ENCODE data around the gene TMEM266.
A peak's percentile ranks its signal among the peaks of the same experiment; 100 is the strongest.

TMEM266 gene

DNA sequence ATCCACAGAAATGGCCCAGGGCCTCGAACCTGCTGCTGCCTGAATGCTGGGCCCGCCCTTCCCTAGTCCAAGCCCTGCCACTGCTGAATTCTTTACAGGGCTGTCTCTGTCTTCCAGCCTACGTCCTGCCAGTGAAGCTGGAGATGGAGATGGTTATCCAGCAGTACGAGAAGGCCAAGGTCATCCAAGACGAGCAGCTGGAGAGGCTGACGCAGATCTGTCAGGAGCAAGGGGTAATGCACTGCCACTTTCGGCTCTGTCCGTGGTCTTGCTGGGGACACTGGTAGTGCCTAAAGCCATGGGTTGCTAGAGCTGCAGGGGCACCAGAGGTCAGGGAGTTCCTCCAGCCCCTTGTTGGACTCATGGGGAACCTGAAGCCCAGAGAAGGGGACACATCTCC, 115.7 kb downstream of the TMEM266 start:
- in situ Hi-C loops (cut with MboI; ENCODE audit: low pct_unique_long_range_greater_than_20kb, low sequenced_read_pairs): loop anchor here (25.0 kb wide), 1 partner anchor 662 kb away; no protein-coding TSS in a partner anchor
- no peak for DNase-seq

DNA sequence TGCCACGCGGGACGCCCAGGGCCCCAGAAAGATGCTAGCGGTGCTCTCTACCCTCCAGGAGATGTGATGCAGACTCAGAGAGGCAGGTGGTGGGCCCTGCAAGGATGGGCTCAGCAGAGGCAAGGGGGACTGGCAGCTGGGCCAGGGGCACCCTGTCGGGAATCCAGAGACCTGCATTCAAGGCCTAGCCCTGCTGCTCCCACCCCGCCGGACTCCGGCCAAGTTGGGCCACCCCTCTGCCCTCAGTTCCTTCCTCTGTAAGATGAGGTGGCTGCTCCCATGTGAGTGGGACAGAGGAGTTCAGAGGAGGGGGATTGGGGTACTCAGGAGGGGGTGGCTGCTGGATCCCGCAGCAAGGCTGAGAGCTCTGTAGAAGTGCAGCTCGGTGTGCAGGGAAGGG, 116.3 kb downstream of the TMEM266 start:
- in situ Hi-C loops (cut with MboI; ENCODE audit: low pct_unique_long_range_greater_than_20kb, low sequenced_read_pairs): loop anchor here (25.0 kb wide), 1 partner anchor 661 kb away; no protein-coding TSS in a partner anchor
- no peak for DNase-seq

GRCh38 chr15:76176487-76177085, 116.8 kb downstream of the TMEM266 start:
- DNase-seq: no peak
- in situ Hi-C loops (cut with MboI; ENCODE audit: low pct_unique_long_range_greater_than_20kb, low sequenced_read_pairs): loop anchor here (25.0 kb wide), 1 partner anchor 661 kb away; no protein-coding TSS in a partner anchor

DNA sequence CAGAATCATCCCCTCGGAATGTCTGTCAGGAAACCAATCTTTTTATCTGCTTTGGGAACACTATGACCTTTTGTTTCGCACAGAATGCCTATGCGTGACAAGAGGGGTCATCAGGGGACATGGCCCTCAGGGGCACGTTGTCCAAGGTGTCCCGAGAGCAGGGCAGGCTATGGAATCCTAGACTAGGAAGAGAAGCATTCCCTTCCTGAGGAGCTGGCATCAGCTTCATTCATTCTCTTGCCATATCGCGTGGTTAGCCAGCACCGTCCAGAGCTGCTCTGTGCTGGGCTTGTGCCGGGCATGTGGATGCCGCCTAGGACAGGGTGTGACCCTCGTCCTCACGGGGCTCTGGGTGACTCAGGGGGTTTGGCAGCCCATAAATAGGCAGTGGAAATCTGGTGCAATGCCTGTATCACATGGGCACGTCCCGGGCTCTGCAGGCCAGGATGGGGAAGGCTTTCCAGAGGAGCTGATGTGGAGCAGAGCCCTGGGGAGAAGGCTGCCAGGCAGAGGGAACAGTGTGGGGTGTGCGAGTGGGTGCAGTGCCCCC, 117.8 kb downstream of the TMEM266 start:
- DNase-seq: no peak
- in situ Hi-C loops (cut with MboI; ENCODE audit: low pct_unique_long_range_greater_than_20kb, low sequenced_read_pairs): loop anchor here (25.0 kb wide), 1 partner anchor 660 kb away; no protein-coding TSS in a partner anchor

GRCh38 chr15:76178296-76179000, 118.7 kb downstream of the TMEM266 start:
- no peak for DNase-seq
- in situ Hi-C loops (cut with MboI; ENCODE audit: low pct_unique_long_range_greater_than_20kb, low sequenced_read_pairs): loop anchor here (25.0 kb wide), 1 partner anchor 659 kb away; no protein-coding TSS in a partner anchor

DNA sequence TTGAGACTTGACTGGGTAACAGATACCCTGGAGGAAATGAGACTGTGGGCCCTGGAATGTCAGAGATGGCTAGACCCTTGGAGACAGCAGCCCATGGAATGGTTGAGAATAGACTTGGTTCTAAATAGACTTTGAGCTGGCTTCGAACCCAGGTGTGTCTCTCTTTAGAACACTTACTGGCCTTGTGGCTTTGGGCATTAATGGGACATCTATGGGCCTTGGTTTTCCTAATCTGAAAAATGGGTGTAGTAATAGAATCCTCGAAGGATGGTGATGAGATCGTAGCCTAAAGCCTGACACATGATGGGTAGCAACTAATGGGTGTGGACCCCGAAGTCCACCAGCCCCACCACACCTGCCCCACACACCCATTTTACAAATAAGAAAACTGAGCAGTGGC, 119.2 kb downstream of the TMEM266 start:
- no peak for DNase-seq
- in situ Hi-C loops (cut with MboI; ENCODE audit: low pct_unique_long_range_greater_than_20kb, low sequenced_read_pairs): loop anchor here (25.0 kb wide), 1 partner anchor 658 kb away; no protein-coding TSS in a partner anchor

DNA sequence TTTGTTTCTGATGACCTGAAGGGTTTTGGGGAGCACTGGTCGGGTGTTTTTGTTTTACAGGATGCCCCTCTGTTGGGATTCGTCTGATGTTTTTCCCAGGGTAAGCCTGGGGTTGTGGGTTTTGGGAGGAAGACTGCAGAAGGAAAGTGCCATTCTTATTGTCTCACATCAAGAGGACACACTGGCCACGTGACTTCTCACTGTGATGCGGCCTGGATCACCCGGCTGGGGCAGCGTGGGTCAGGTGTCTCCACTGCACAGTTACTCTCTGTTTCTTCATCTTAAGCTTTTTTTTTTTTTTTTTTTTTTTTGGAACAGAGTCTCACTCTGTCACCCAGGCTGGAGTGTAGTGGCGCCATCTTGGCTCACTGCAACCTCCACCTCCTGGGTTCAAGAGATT, 120.5 kb downstream of the TMEM266 start:
- in situ Hi-C loops (cut with MboI; ENCODE audit: low pct_unique_long_range_greater_than_20kb, low sequenced_read_pairs): loop anchor here (25.0 kb wide), 1 partner anchor 657 kb away; no protein-coding TSS in a partner anchor

DNA sequence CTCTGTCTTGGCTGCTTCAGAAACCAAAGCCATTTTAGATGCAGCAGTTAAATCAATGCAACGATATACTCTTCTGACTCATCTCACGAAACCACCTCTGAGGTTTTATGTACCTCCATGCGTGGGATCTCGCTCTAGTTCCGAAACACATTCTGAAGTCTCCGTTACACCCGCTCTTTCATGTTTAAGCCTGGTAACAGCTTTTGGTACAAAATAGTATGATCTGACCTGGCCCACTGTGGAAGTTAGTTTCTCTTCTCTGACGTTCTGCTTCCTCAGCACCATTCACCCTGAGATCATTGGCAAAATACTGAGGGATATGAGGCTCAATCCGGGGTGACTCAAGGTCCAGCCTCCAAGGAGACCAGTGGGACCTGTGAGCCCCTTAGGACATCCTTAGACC, 121.9 kb downstream of the TMEM266 start:
- in situ Hi-C loops (cut with MboI; ENCODE audit: low pct_unique_long_range_greater_than_20kb, low sequenced_read_pairs): loop anchor here (25.0 kb wide), 1 partner anchor 656 kb away; no protein-coding TSS in a partner anchor
- DNase-seq: no peak

More for the DNA sequence above, 120.5 kb downstream of the TMEM266 start:
- DNase-seq: no peak

DNA sequence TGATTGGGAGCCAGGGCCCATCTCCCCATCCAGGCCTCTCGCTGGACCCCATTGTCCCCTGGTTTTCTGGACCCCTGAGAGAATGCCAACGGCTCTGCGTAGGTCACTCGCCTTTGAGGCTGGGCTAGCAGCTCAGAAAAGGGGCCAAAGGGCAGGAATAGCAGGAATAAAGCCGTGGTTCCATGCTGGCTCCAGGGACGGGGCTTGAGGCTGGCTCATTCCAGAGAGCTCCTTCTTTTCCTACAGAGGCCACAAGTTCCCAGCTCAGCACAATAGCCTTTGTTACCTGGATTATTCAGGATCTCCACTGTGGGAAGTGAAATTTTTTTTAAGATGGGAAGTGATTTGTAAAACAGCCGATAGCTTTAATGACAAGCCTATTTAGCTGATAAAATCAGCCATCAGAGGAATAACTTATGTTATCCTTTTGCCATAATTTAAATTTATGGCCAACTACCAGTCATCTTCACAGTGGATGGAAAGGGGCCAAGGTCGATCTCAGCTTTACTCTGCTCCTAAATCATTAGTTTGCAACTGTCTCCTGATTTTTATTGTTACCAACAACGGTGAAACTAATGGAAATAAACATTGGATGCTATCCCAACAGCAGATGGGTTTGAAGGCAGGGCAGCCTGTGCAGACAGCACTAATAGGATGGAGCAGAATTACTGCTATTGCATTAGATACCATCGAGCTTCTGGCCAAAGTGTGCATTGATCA, 124.3 kb downstream of the TMEM266 start:
- in situ Hi-C loops (cut with MboI; ENCODE audit: low pct_unique_long_range_greater_than_20kb, low sequenced_read_pairs): loop anchor here (25.0 kb wide), 1 partner anchor 653 kb away; no protein-coding TSS in a partner anchor
- DNase-seq: no peak

DNA sequence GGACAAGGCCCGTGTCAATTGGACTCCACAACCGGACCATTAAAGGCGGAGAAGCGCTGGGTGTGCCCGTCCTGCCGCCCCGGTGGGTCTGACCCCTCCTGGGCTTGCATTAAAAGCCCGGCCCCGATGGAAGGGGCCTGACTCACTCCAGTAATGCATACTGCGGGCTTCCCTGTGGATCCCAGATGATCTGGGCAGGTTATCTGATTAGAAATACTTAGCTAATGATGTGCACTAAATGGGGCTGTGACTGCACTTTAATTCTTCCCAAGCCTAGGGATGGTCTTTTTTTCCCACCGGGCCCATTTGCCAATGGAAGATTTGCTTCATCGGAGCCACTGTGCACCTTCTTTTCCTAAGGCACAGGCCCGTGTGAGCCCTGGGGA, 124.9 kb downstream of the TMEM266 start:
- in situ Hi-C loops (cut with MboI; ENCODE audit: low pct_unique_long_range_greater_than_20kb, low sequenced_read_pairs): loop anchor here (25.0 kb wide), 1 partner anchor 653 kb away; no protein-coding TSS in a partner anchor
- no peak for DNase-seq

- DNase-seq: peak; percentile 72
- in situ Hi-C loops (cut with MboI; ENCODE audit: low pct_unique_long_range_greater_than_20kb, low sequenced_read_pairs): loop anchor here (25.0 kb wide), 1 partner anchor 652 kb away; no protein-coding TSS in a partner anchor
These were observed 125.9 kb downstream of the TMEM266 start for GRCh38 chr15:76185716-76186115.

DNA sequence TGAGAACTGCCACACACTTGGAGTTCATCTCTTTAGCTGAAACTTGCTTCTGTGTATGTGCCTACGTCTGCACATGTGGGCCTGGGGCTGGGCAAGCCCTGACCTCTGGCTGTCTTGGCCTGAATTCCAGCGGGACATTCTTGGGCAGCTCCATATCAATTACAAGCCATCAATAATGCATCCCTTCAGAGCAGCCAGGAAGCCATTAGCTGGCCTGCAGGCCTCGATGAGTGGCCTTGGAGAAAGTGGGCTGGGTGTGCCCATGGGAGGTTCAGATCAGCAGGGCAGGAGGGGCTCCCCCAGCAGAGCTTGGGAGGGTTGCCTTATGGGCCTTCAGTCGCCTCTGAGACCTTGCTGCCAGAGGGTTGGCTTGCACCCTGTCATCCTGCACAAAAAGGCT, 127.4 kb downstream of the TMEM266 start:
- in situ Hi-C loops (cut with MboI; ENCODE audit: low pct_unique_long_range_greater_than_20kb, low sequenced_read_pairs): loop anchor here (25.0 kb wide), 1 partner anchor 650 kb away; no protein-coding TSS in a partner anchor
- DNase-seq: no peak

GRCh38 chr15:76189106-76189505, 129.3 kb downstream of the TMEM266 start:
- in situ Hi-C loops (cut with MboI; ENCODE audit: low pct_unique_long_range_greater_than_20kb, low sequenced_read_pairs): loop anchor here (25.0 kb wide), 1 partner anchor 648 kb away; no protein-coding TSS in a partner anchor
- no peak for DNase-seq

DNA sequence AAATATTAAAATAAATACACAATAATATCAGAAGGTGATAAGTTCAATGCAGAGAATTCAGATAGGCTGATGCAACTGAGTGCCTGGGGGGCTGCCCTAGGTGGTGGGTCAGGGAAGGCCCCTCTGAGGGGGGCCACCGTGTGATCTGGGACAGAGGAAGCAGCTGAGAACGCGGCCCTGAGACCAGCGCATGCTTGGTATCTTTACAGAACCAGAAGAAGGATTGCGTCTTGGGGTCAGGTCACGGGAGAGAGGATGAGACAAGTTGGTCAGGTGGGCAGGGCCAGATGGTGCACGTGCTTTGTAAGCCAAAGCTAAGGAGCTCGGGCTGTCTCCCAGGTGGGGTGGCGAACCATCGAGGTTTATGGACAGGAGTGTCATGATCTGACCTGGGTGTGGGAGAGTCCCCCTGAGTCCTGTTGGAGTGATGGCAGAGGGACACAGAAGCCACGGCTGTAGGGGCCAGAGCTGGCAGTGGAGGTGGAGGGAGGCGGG, 130.3 kb downstream of the TMEM266 start:
- in situ Hi-C loops (cut with MboI; ENCODE audit: low pct_unique_long_range_greater_than_20kb, low sequenced_read_pairs): loop anchor here (10.0 to 25.0 kb wide), 2 partner anchors 135 to 647 kb away; no protein-coding TSS in a partner anchor
- DNase-seq: no peak

DNA sequence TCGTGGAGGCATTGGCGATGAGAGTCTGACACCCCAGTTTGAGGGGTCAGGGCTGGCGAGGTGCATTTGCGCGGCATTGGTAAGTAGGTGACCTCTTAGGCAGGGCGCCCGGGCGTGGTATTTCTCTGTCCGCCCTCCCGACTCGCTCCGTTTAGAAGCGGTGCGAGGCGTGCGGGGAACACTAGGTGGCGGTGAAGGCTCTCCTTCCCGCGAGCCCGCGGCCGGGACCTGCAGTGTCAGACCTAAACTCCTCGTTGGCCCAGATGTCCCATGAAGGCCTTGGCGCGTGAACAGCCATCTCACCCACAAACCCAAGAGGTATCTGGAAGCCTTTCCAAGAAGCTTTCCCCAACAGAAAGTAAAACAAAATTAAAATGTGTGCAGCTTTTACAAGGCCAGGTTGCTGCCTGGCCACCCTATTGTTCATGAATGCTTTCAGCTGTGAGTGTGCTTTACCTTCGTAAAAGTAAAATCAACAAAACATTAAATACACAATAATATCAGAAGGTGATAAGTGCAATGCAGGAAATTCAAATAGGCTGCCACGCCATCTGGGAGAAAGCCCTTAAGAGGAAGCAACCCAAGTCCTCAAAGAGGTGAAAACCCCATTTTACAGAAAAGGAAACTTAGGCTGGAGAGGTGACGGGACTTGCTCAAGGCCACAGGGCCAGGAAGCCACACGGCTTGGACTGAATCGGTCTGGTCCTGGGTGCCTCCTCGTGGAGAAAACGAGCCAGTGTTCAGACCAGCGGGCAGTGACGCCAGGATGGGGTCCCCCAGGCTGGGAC, 131.2 kb downstream of the TMEM266 start:
- DNase-seq: peak; percentile 93
- in situ Hi-C loops (cut with MboI; ENCODE audit: low pct_unique_long_range_greater_than_20kb, low sequenced_read_pairs): loop anchor here (10.0 to 25.0 kb wide), 2 partner anchors 134 to 646 kb away; no protein-coding TSS in a partner anchor

DNA sequence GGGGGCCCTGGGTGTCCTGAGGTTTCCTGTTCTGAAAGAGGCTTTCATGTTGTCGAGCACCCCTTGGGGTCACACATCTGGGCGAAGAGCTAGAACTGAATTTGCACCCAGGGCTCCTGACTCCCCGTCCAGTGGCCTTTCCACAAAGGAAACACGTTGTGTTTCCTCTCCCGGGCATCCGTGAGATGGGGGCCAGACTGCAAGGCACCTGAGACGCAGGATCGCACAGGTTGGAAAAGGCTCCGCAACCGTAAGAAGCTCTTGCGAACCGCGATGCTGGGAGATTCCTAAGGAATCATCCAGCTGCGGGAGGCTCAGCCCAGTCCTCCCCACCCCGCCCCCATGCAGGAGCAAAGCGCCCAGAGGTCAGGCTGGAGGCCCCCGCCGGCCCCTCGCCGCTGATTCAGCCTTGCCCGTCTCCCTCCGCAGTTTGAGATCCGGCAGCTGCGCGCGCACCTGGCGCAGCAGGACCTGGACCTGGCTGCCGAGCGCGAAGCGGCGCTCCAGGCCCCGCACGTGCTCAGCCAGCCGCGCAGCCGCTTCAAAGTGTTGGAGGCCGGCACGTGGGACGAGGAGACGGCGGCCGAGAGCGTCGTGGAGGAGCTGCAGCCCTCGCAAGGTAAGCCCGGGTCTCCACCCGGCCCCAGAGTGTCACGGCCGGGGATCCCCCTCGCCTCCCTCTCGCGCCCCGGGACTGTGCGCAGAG, 131.9 kb downstream of the TMEM266 start:
- in situ Hi-C loops (cut with MboI; ENCODE audit: low pct_unique_long_range_greater_than_20kb, low sequenced_read_pairs): loop anchor here (10.0 to 25.0 kb wide), 2 partner anchors 133 to 646 kb away; no protein-coding TSS in a partner anchor
- no peak for DNase-seq

DNA sequence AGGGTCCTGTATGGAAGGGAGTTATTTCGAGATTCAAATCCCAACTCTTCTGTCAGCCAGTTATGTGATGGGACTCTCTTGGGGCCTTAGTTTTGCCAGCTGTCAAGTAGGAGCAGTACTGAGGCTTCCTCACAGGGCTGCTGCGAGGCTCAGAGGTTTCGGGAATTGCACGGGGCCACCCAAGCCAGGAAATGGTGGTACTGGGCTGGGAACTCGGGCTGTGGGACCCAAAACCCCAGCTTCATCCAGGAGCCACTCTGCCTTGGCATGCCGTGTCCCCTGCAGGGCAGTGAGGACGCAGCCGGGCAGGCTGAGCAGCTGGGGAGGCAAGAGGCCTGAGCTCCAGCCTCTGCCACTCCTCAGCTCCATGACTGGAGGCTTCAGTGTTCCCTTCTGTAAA, 132.9 kb downstream of the TMEM266 start:
- in situ Hi-C loops (cut with MboI; ENCODE audit: low pct_unique_long_range_greater_than_20kb, low sequenced_read_pairs): loop anchor here (10.0 to 25.0 kb wide), 2 partner anchors 132 to 645 kb away; no protein-coding TSS in a partner anchor
- no peak for DNase-seq
